Measurements from ENCODE around the gene NSRP1. TPM values are rescaled to one million over a fixed set of nuclear protein-coding genes. Genes with fewer than 3 reads are reported as not detected.

Gene NSRP1
- total and polyA plus RNA-seq, 2 of the 4 experiments (the other 2 are of a cell fraction): 3.4 to 14.2 TPM

DNA sequence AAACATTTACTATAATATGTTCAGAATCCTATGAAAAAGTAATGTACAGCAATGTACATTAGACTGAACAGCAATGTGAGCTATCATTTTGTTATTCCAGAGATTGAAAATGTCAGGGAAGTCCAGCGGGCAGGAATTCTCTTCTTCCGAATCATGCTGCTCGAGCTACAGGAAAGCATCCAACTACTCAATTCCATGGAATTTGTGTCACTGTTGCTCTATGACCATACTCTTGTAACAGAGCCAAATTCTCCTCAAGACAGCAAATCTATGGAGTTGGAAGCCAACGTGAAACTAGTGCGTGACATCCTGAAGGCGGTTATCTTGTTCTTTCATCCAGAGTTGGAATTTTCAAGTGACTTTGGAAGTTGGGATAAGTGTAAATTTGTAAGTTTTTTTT is 24.8 kb upstream of the NSRP1 start:
- Histone ChIP-seq H2AK9ac (replicated peaks; ENCODE audit: low read depth, low read length, poor library complexity) (no peak overlapping the region), H3K4me2 (ENCODE audit: low read depth, low read length) (no peak overlapping the region; the same call in 1 of the 2 replicates), H3K18ac (ENCODE audit: low read depth, low read length) (no peak overlapping the region), H3K9ac (ENCODE audit: low read depth, low read length) (no peak overlapping the region), H4K5ac (ENCODE audit: low read depth, low read length) (no peak overlapping the region), H3K4ac (ENCODE audit: low read depth, low read length) (no peak overlapping the region), H2BK20ac (ENCODE audit: low read depth, low read length) (no peak overlapping the region), H2AFZ (replicated peaks; ENCODE audit: low read length, poor library complexity) (no peak overlapping the region), H3K27ac (ENCODE audit: insufficient read depth, low read length) (no peak overlapping the region), H3K36me3 (ENCODE audit: control insufficient read depth, insufficient read depth, low read length) (no peaks in the 10 kb centered on the region), H4K20me1 (ENCODE audit: insufficient read depth, low read length) (no peaks in the 10 kb centered on the region), H4K91ac (ENCODE audit: insufficient read depth, low read depth, low read length) (no peak overlapping the region), H3K23ac (ENCODE audit: low read depth, low read length) (no peak overlapping the region), H2AK5ac (ENCODE audit: low read depth, low read length) (no peak overlapping the region), H3K4me3 (ENCODE audit: insufficient read depth, low read depth, low read length) (no peak overlapping the region), H3K4me1 (ENCODE audit: control insufficient read depth, insufficient read depth, low read length) (peaks cover 2% of the 10 kb centered on the region), H2BK15ac (ENCODE audit: low read depth, low read length) (no peak overlapping the region), H3K14ac (replicated peaks; ENCODE audit: low read depth, low read length) (no peak overlapping the region), H4K8ac (ENCODE audit: low read depth in 2 of 2, low read length in 2 of 2) (no peak overlapping the region), H3K79me1 (ENCODE audit: low read depth in 1 of 2, low read length in 2 of 2) (no peaks in the 10 kb centered on the region), H2BK5ac (ENCODE audit: low read depth, low read length, poor library complexity, severe bottlenecking) (peak overlapping the region; percentile 60), H3K9me1 (ENCODE audit: insufficient read depth, low read length) (0 out of 2 replicates have a peak, but pooled peaks cover 4% of the 10 kb centered on the region), H3K27me3 (ENCODE audit: control insufficient read depth, insufficient read depth, low read length) (no peaks in the 10 kb centered on the region), H3K9me3 (ENCODE audit: control insufficient read depth, insufficient read depth, low read length) (no peaks in the 10 kb centered on the region), H3K56ac (ENCODE audit: extremely low read depth, insufficient read depth, low read length) (no peak overlapping the region), H2BK120ac (ENCODE audit: low read depth, low read length) (no peak overlapping the region)
- intact Hi-C loops (cut with micrococcal nuclease) (no loop called here), in situ Hi-C loops (cut with MboI; ENCODE audit: low sequenced_read_pairs) (no loop called here), dilution Hi-C loops (cut with HindIII; ENCODE audit: low sequenced_read_pairs, unreplicated experiment) (no loop called here)
- no TSS peak for BruUV-seq (replicated peaks)
- no CpG with 5 or more reads among the region's 6 CpGs for WGBS, 2 experiments (ENCODE audit: extremely low coverage in 2 of 2, insufficient read length in 1 of 2)
- ChIA-PET POLR2A (ENCODE audit: unreplicated experiment) (interaction anchor here (0.6 kb wide), 1 partner anchor 64 kb away, joined by 6 read pairs; no protein-coding TSS in a partner anchor), CTCF (interaction anchor here (1.0 to 2.8 kb wide), 4 partner anchors 13 to 524 kb away, joined by 3 to 27 read pairs (median 6); no protein-coding TSS in a partner anchor)
- peak; percentile 92 for DNase-seq
- TF ChIP-seq CEBPB (IDR thresholded peaks at IDR 0.05; ENCODE audit: low read depth, low read length): no peak
- TF ChIP-seq MXI1 (IDR thresholded peaks at IDR 0.05; ENCODE audit: borderline replicate concordance, low read depth, low read length): no peak
- TF ChIP-seq MAFK (IDR thresholded peaks at IDR 0.05; ENCODE audit: low read depth, low read length): no peak
- no peak for TF ChIP-seq MAZ (IDR thresholded peaks at IDR 0.05; ENCODE audit: borderline replicate concordance, low read depth, low read length)
- no peak for TF ChIP-seq CHD1 (IDR thresholded peaks at IDR 0.05; ENCODE audit: low read depth, low read length)
- no peak for TF ChIP-seq POLR2A (IDR thresholded peaks at IDR 0.05; ENCODE audit: low read depth, low read length)
- TF ChIP-seq NFE2L2 (IDR thresholded peaks at IDR 0.05; ENCODE audit: low read depth, low read length): no peak
- TF ChIP-seq RAD21 (IDR thresholded peaks at IDR 0.05; ENCODE audit: low read length): no peak
- TF ChIP-seq USF2 (IDR thresholded peaks at IDR 0.05; ENCODE audit: low read depth, low read length): no peak
- TF ChIP-seq FOS (IDR thresholded peaks at IDR 0.05; ENCODE audit: low read depth, low read length): no peak
- TF ChIP-seq, protein P1, sequence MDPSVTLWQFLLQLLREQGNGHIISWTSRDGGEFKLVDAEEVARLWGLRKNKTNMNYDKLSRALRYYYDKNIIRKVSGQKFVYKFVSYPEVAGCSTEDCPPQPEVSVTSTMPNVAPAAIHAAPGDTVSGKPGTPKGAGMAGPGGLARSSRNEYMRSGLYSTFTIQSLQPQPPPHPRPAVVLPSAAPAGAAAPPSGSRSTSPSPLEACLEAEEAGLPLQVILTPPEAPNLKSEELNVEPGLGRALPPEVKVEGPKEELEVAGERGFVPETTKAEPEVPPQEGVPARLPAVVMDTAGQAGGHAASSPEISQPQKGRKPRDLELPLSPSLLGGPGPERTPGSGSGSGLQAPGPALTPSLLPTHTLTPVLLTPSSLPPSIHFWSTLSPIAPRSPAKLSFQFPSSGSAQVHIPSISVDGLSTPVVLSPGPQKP (IDR thresholded peaks at IDR 0.05; ENCODE audit: borderline replicate concordance, low read depth, low read length): no peak
- TF ChIP-seq RCOR1 (IDR thresholded peaks at IDR 0.05; ENCODE audit: insufficient replicate concordance, low read length): no peak
- no peak for TF ChIP-seq BHLHE40 (IDR thresholded peaks at IDR 0.05; ENCODE audit: low read depth, low read length)
- TF ChIP-seq SMC3 (IDR thresholded peaks at IDR 0.05; ENCODE audit: low read depth, low read length): no peak
- TF ChIP-seq, protein P2, sequence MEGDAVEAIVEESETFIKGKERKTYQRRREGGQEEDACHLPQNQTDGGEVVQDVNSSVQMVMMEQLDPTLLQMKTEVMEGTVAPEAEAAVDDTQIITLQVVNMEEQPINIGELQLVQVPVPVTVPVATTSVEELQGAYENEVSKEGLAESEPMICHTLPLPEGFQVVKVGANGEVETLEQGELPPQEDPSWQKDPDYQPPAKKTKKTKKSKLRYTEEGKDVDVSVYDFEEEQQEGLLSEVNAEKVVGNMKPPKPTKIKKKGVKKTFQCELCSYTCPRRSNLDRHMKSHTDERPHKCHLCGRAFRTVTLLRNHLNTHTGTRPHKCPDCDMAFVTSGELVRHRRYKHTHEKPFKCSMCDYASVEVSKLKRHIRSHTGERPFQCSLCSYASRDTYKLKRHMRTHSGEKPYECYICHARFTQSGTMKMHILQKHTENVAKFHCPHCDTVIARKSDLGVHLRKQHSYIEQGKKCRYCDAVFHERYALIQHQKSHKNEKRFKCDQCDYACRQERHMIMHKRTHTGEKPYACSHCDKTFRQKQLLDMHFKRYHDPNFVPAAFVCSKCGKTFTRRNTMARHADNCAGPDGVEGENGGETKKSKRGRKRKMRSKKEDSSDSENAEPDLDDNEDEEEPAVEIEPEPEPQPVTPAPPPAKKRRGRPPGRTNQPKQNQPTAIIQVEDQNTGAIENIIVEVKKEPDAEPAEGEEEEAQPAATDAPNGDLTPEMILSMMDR (conservative IDR thresholded peaks at IDR 0.05; ENCODE audit: low read depth, low read length): no peak
- no peak for TF ChIP-seq RFX5 (IDR thresholded peaks at IDR 0.05; ENCODE audit: low read depth, low read length)
- ATAC-seq (ENCODE audit: low read depth): peak; percentile 44

Measured in IMR-90 (cell line).